ENCODE results near the gene IMMT. TPM values are rescaled to one million over a fixed set of nuclear protein-coding genes. Genes with fewer than 3 reads are reported as not detected.
A peak's percentile ranks its signal among the peaks of the same experiment; 100 is the strongest.

IMMT gene
- polyA plus RNA-seq, 2 donors: 15.3 to 38.1 TPM

- H3K9me3 ChIP-seq (ENCODE audit: control insufficient read depth in 2 of 2, insufficient read depth in 1 of 2, low read depth in 1 of 2, low read length in 1 of 2): no peaks in the 10 kb centered on the region
- no peaks in the 10 kb centered on the region for H3K4me1 ChIP-seq (ENCODE audit: control insufficient read depth in 2 of 2, insufficient read depth in 2 of 2, low read length in 1 of 2)
- 0% methylated on average over 44 of the region's 44 CpGs for WGBS, 2 donors
- peaks cover 3 to 4% of the 10 kb centered on the region in 2 donors for H3K36me3 ChIP-seq (ENCODE audit: control insufficient read depth in 2 of 2, insufficient read depth in 2 of 2, low read length in 1 of 2)
- H3K27me3 ChIP-seq (ENCODE audit: control insufficient read depth in 1 of 2, insufficient read depth in 2 of 2, low read length in 2 of 2): no peaks in the 10 kb centered on the region
- H3K4me3 ChIP-seq (ENCODE audit: low read depth in 1 of 2, low read length in 2 of 2): peak within 1 kb of the TSS; percentile 85 to 86
- peak within 1 kb of the TSS; percentile 89 to 91 for H3K27ac ChIP-seq (ENCODE audit: low read depth in 2 of 2, low read length in 1 of 2)
Observed at GRCh38 chr2:86105969-86106945, 89.0 kb downstream of the IMMT start, which contains the start of gene PTCD3. Gene PTCD3 (plus strand): TSS chr2:86106235. CDS start chr2:86106248, 13 bp downstream.

- H3K4me1 ChIP-seq (ENCODE audit: control insufficient read depth in 2 of 2, insufficient read depth in 2 of 2, low read length in 1 of 2): no peaks in the 10 kb centered on the region
- H3K36me3 ChIP-seq (ENCODE audit: control insufficient read depth in 2 of 2, insufficient read depth in 2 of 2, low read length in 1 of 2): peaks cover under 1 to 4% of the 10 kb centered on the region in 2 donors
- H3K27me3 ChIP-seq (ENCODE audit: control insufficient read depth in 1 of 2, insufficient read depth in 2 of 2, low read length in 2 of 2): no peaks in the 10 kb centered on the region
- peak within 1 kb of the TSS; percentile 89 to 91 for H3K27ac ChIP-seq (ENCODE audit: low read depth in 2 of 2, low read length in 1 of 2)
- H3K9me3 ChIP-seq (ENCODE audit: control insufficient read depth in 2 of 2, insufficient read depth in 1 of 2, low read depth in 1 of 2, low read length in 1 of 2): no peaks in the 10 kb centered on the region
- H3K4me3 ChIP-seq (ENCODE audit: low read depth in 1 of 2, low read length in 2 of 2): peak within 1 kb of the TSS; percentile 85 to 86
- 0 to 1% methylated on average over 38 of the region's 38 CpGs for WGBS, 2 donors
Observed at GRCh38 chr2:86105252-86105968, 89.9 kb downstream of the IMMT start, which contains the start of gene POLR1A. Gene POLR1A (minus strand): TSS chr2:86105886. CDS start chr2:86105776, 110 bp downstream.

- no peak overlapping the region for H3K4me3 ChIP-seq (ENCODE audit: low read depth in 1 of 2, low read length in 2 of 2)
- H3K36me3 ChIP-seq (ENCODE audit: control insufficient read depth in 2 of 2, insufficient read depth in 2 of 2, low read length in 1 of 2): peaks cover 9% of the 10 kb centered on the region in 2 donors
- no peaks in the 10 kb centered on the region for H3K4me1 ChIP-seq (ENCODE audit: control insufficient read depth in 2 of 2, insufficient read depth in 2 of 2, low read length in 1 of 2)
- H3K27me3 ChIP-seq (ENCODE audit: control insufficient read depth in 1 of 2, insufficient read depth in 2 of 2, low read length in 2 of 2): no peaks in the 10 kb centered on the region
- H3K9me3 ChIP-seq (ENCODE audit: control insufficient read depth in 2 of 2, insufficient read depth in 1 of 2, low read depth in 1 of 2, low read length in 1 of 2): no peaks in the 10 kb centered on the region
- H3K27ac ChIP-seq (ENCODE audit: low read depth in 2 of 2, low read length in 1 of 2): no peak overlapping the region
Observed at GRCh38 chr2:86102157-86102556, 93.1 kb downstream of the IMMT start.

- H3K36me3 ChIP-seq (ENCODE audit: control insufficient read depth in 2 of 2, insufficient read depth in 2 of 2, low read length in 1 of 2): peaks cover 12 to 14% of the 10 kb centered on the region in 2 donors
Observed at GRCh38 chr2:86097913-86098312, 97.3 kb downstream of the IMMT start.

GRCh38 chr2:86097114-86097896, 98.0 kb downstream of the IMMT start:
- Histone ChIP-seq H3K27me3 (ENCODE audit: control insufficient read depth in 1 of 2, insufficient read depth in 2 of 2, low read length in 2 of 2) (no peaks in the 10 kb centered on the region), H3K9me3 (ENCODE audit: control insufficient read depth in 2 of 2, insufficient read depth in 1 of 2, low read depth in 1 of 2, low read length in 1 of 2) (no peaks in the 10 kb centered on the region), H3K27ac (ENCODE audit: low read depth in 2 of 2, low read length in 1 of 2) (no peak overlapping the region), H3K4me3 (ENCODE audit: low read depth in 1 of 2, low read length in 2 of 2) (no peak overlapping the region), H3K4me1 (ENCODE audit: control insufficient read depth in 2 of 2, insufficient read depth in 2 of 2, low read length in 1 of 2) (no peaks in the 10 kb centered on the region), H3K36me3 (ENCODE audit: control insufficient read depth in 2 of 2, insufficient read depth in 2 of 2, low read length in 1 of 2) (peaks cover 10 to 14% of the 10 kb centered on the region in 2 donors)
- 91 to 98% methylated on average over 3 of the region's 3 CpGs for WGBS, 2 donors

More at GRCh38 chr2:86097913-86098312, 97.3 kb downstream of the IMMT start:
- Histone ChIP-seq H3K27ac (ENCODE audit: low read depth in 2 of 2, low read length in 1 of 2) (no peak overlapping the region), H3K9me3 (ENCODE audit: control insufficient read depth in 2 of 2, insufficient read depth in 1 of 2, low read depth in 1 of 2, low read length in 1 of 2) (no peaks in the 10 kb centered on the region), H3K4me3 (ENCODE audit: low read depth in 1 of 2, low read length in 2 of 2) (no peak overlapping the region), H3K27me3 (ENCODE audit: control insufficient read depth in 1 of 2, insufficient read depth in 2 of 2, low read length in 2 of 2) (no peaks in the 10 kb centered on the region), H3K4me1 (ENCODE audit: control insufficient read depth in 2 of 2, insufficient read depth in 2 of 2, low read length in 1 of 2) (no peaks in the 10 kb centered on the region)
- 95 to 97% methylated on average over 1 of the region's 1 CpG for WGBS, 2 donors

- Histone ChIP-seq H3K27me3 (ENCODE audit: control insufficient read depth in 1 of 2, insufficient read depth in 2 of 2, low read length in 2 of 2) (no peaks in the 10 kb centered on the region), H3K4me1 (ENCODE audit: control insufficient read depth in 2 of 2, insufficient read depth in 2 of 2, low read length in 1 of 2) (no peaks in the 10 kb centered on the region), H3K9me3 (ENCODE audit: control insufficient read depth in 2 of 2, insufficient read depth in 1 of 2, low read depth in 1 of 2, low read length in 1 of 2) (no peaks in the 10 kb centered on the region), H3K27ac (ENCODE audit: low read depth in 2 of 2, low read length in 1 of 2) (no peak overlapping the region), H3K4me3 (ENCODE audit: low read depth in 1 of 2, low read length in 2 of 2) (no peak overlapping the region), H3K36me3 (ENCODE audit: control insufficient read depth in 2 of 2, insufficient read depth in 2 of 2, low read length in 1 of 2) (peaks cover 14 to 15% of the 10 kb centered on the region in 2 donors)
- 70% methylated on average over 1 of the region's 1 CpG for WGBS, 2 donors
Observed at GRCh38 chr2:86094229-86094628, 101.0 kb downstream of the IMMT start.

Other genes with a start within 250 kb of the IMMT start
- 1 to 10 TPM; 4.2 to 4.8 TPM for gene POLR1A, start 89.6 kb downstream of the IMMT start, polyA plus RNA-seq
- 10 to 100 TPM; 20.1 to 21.7 TPM for gene PTCD3, start 89.2 kb downstream of the IMMT start, polyA plus RNA-seq
- gene MRPL35, start 4.0 kb upstream of the IMMT start, polyA plus RNA-seq: 10 to 100 TPM; 18.8 to 42.0 TPM
- gene REEP1, start 142.2 kb upstream of the IMMT start, polyA plus RNA-seq: 1 to 10 TPM; 2.6 to 2.9 TPM
- gene KDM3A, start 245.9 kb upstream of the IMMT start, polyA plus RNA-seq: 10 to 100 TPM; 20.4 to 32.3 TPM

Data from esophagus (tissue), 2 donors.